Trophoblast cell (in vitro differentiated cells and primary cell): ENCODE results near the gene ASTN1.

Experiments
- DNase-seq, 2 donors: peaks; one replicate each; pipeline ENCODE4 v3.0.0-alpha.2; 2016
- H2AFZ ChIP-seq: 2 replicates; pipeline ENCODE4 v1.6.1; 2013; ENCODE audit warnings: low read length, moderate library complexity, mild to moderate bottlenecking; ENCODE audit not compliant: insufficient read depth, poor library complexity
- H2AK5ac ChIP-seq: 2 replicates; pipeline ENCODE4 v1.6.1; 2013; ENCODE audit warnings: mild to moderate bottlenecking, low read length
- H2BK120ac ChIP-seq: 2 replicates; pipeline ENCODE4 v1.6.1; 2013; ENCODE audit warnings: low read length, mild to moderate bottlenecking, moderate library complexity; ENCODE audit not compliant: insufficient read depth, poor library complexity
- H2BK12ac ChIP-seq: 2 replicates; pipeline ENCODE4 v1.6.1; 2013; ENCODE audit warnings: mild to moderate bottlenecking, low read length, moderate library complexity
- H2BK5ac ChIP-seq: 2 replicates; pipeline ENCODE4 v1.6.1; 2013; ENCODE audit warnings: low read length, low read depth, moderate library complexity, mild to moderate bottlenecking; ENCODE audit not compliant: poor library complexity
- H3K14ac ChIP-seq: 2 replicates; pipeline ENCODE4 v1.6.1; 2013; ENCODE audit warnings: mild to moderate bottlenecking, low read length
- H3K18ac ChIP-seq: 2 replicates; pipeline ENCODE4 v1.6.1; 2013; ENCODE audit warnings: mild to moderate bottlenecking, low read length
- H3K23ac ChIP-seq: 2 replicates; pipeline ENCODE4 v1.6.1; 2013; ENCODE audit warnings: low read length
- H3K27ac ChIP-seq: 2 replicates; pipeline ENCODE4 v1.5.1; 2013; ENCODE audit warnings: low read depth, mild to moderate bottlenecking, inconsistent platforms, low read length, moderate library complexity
- H3K27me3 ChIP-seq: 2 replicates; pipeline ENCODE4 v1.6.1; 2013; ENCODE audit warnings: inconsistent platforms, mild to moderate bottlenecking, low read length, moderate library complexity; ENCODE audit not compliant: insufficient read depth
- H3K36me3 ChIP-seq, 2 experiments: 1 replicate in 1 of 2; 2 replicates in 1 of 2; pipeline ENCODE4 v1.6.1; 2013; ENCODE audit warnings: low read length in 2 of 2, mild to moderate bottlenecking in 2 of 2, moderate library complexity in 1 of 2; ENCODE audit not compliant: insufficient read depth in 2 of 2, control insufficient read depth in 1 of 2
- H3K4ac ChIP-seq: 2 replicates; pipeline ENCODE4 v1.6.1; 2013; ENCODE audit warnings: low read depth, mild to moderate bottlenecking, low read length, moderate library complexity
- H3K4me1 ChIP-seq, 2 experiments: 1 replicate in 1 of 2; 2 replicates in 1 of 2; pipeline ENCODE4 v1.6.1; 2013; ENCODE audit warnings: low read length in 2 of 2, mild to moderate bottlenecking in 2 of 2, moderate library complexity in 1 of 2; ENCODE audit not compliant: insufficient read depth in 2 of 2, control insufficient read depth in 1 of 2
- H3K4me2 ChIP-seq: 2 replicates; pipeline ENCODE4 v1.6.1; 2013; ENCODE audit warnings: inconsistent platforms, mild to moderate bottlenecking, low read length, moderate library complexity
- H3K4me3 ChIP-seq: 2 replicates; pipeline ENCODE4 v1.5.1; 2013; ENCODE audit warnings: mild to moderate bottlenecking, low read depth, low read length, inconsistent platforms
- H3K79me1 ChIP-seq: one replicate; pipeline ENCODE4 v1.6.1; 2013; ENCODE audit warnings: low read length
- H3K79me2 ChIP-seq: 2 replicates; pipeline ENCODE4 v1.6.1; 2013; ENCODE audit warnings: low read length, mild to moderate bottlenecking; ENCODE audit not compliant: control insufficient read depth, insufficient read depth, poor library complexity
- H3K9ac ChIP-seq: 2 replicates; pipeline ENCODE4 v1.6.1; 2013; ENCODE audit warnings: mild to moderate bottlenecking, low read length
- H3K9me3 ChIP-seq: 2 replicates; pipeline ENCODE4 v1.6.1; 2013; ENCODE audit warnings: low read depth, mild to moderate bottlenecking, control low read depth, inconsistent platforms, low read length; ENCODE audit not compliant: insufficient read depth
- H4K12ac ChIP-seq: 2 replicates; pipeline ENCODE4 v1.6.1; 2013; ENCODE audit warnings: low read depth, mild to moderate bottlenecking, low read length, moderate library complexity
- H4K8ac ChIP-seq: 2 replicates; pipeline ENCODE4 v1.6.1; 2013; ENCODE audit warnings: low read depth, mild to moderate bottlenecking, low read length, moderate library complexity
- H4K91ac ChIP-seq: one replicate; pipeline ENCODE4 v1.6.1; 2013; ENCODE audit warnings: low read depth, mild to moderate bottlenecking, low read length, moderate library complexity
- WGBS: extraction: QIAGEN DNeasy Blood & Tissue Kit; methylation state at CpG from one replicate; pipeline ENCODE4 v1.1.7; 2013; ENCODE audit warnings: missing lambda C conversion rate; ENCODE audit not compliant: insufficient read length, insufficient coverage; ENCODE audit errors: extremely low coverage; 5-methylcytosine and 5-hydroxymethylcytosine counted together

The ASTN1 gene

DNA sequence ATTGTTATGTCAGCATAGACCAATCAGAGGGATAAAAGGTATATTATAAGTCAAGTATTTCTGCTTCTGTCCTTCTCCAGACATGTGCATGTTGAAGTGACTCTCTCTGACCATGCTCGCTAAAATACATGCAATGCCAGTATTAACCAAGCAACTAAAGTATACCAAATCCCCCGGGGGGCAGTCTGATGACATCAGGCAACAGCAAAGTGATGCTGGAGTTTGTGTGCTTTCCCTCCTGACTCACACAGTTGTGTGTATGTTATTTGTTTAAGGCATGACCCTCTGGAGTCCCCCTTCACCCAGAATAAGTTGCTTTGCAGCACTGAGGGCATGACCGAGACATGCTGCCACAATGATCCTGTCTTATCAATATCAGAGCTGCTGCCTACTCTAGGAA lies 8.4 kb upstream of the ASTN1 start:
- Histone ChIP-seq H3K79me2 (no peaks in the 10 kb centered on the region), H4K91ac (no peak overlapping the region), H2AFZ (no peak overlapping the region), H3K18ac (no peak overlapping the region), H2BK120ac (no peak overlapping the region), H3K9me3 (peaks cover 5% of the 10 kb centered on the region), H3K4me1 (peaks cover 0 to 4% of the 10 kb centered on the region in 2 experiments), H4K8ac (no peak overlapping the region), H3K79me1 (no peaks in the 10 kb centered on the region), H3K27me3 (peaks cover 35% of the 10 kb centered on the region), H3K14ac (no peak overlapping the region), H4K12ac (no peak overlapping the region), H3K4ac (no peak overlapping the region), H3K36me3 (no peaks in the 10 kb centered on the region), H2BK5ac (no peak overlapping the region), H3K4me2 (no peak overlapping the region), H2BK12ac (no peak overlapping the region), H3K4me3 (no peak overlapping the region), H2AK5ac (no peak overlapping the region), H3K9ac (no peak overlapping the region), H3K23ac (peak overlapping the region; percentile 76), H3K27ac (no peak overlapping the region)
- WGBS: no CpG with 5 or more reads among the region's 3 CpGs
- DNase-seq: no peak

DNA sequence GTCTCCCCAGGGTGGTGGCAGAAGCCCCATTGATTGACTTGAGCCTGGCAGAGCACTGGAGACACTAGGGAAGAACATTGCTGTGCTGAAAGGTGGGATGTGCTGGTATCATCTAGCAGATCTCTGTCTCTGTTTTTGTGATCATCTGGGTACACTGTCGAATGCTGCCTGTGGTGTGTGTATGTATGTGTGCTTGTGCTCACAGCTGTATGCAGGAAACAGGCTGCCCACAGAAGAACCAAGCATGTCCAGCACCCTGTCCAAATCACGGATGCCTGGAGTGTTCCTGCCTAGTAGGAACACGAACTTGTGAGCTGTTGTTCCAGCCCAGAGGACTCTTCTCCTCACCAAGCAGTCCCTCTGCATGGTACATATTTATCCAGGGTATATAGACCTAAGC lies 7.8 kb upstream of the ASTN1 start:
- Histone ChIP-seq H2BK12ac (no peak overlapping the region), H3K23ac (no peak overlapping the region), H3K9me3 (peaks cover 5% of the 10 kb centered on the region), H3K4me1 (peaks cover 0 to 4% of the 10 kb centered on the region in 2 experiments), H3K27ac (no peak overlapping the region), H3K4ac (no peak overlapping the region), H3K27me3 (peaks cover 34% of the 10 kb centered on the region), H2AK5ac (no peak overlapping the region), H2BK120ac (no peak overlapping the region), H3K4me2 (no peak overlapping the region), H2AFZ (no peak overlapping the region), H2BK5ac (no peak overlapping the region), H4K8ac (no peak overlapping the region), H3K9ac (no peak overlapping the region), H3K4me3 (no peak overlapping the region), H3K14ac (no peak overlapping the region), H3K79me1 (no peaks in the 10 kb centered on the region), H4K91ac (no peak overlapping the region), H4K12ac (no peak overlapping the region), H3K79me2 (no peaks in the 10 kb centered on the region), H3K36me3 (no peaks in the 10 kb centered on the region), H3K18ac (no peak overlapping the region)
- no peak for DNase-seq
- WGBS: no CpG with 5 or more reads among the region's 3 CpGs

DNA sequence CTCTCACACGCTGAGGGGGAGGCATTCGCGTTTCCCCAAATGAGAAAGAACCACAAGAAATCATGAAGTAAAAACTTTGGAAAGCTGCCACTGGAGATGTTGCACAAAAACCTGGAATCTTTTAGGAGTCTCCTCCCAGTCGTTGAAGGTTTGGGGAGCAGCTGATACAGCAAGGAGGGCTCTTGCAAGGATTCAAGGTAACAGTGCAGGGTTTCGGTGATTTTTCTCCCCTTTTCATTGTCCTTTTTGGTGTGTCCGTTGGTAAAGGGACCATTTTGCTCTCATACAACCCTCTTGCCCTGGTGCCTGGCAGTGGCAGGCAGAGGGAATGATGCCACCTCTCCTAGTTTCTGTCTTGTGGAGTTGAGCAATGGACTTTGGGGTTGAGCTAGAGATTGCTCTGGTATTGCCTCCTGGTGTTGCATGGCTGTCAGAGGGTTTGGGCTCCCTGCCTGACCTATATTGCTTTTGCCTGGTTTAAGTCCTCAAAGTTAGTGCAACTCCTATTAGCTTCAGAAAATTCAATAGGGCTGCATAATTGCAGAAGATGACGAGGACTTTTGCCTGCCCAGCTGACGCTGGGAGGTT lies 7.1 kb upstream of the ASTN1 start:
- Histone ChIP-seq H3K79me1 (no peaks in the 10 kb centered on the region), H4K8ac (no peak overlapping the region), H3K4me3 (no peak overlapping the region), H3K23ac (peak overlapping the region; percentile 45), H3K36me3 (no peaks in the 10 kb centered on the region), H3K4me2 (no peak overlapping the region), H2AK5ac (no peak overlapping the region), H3K18ac (no peak overlapping the region), H3K79me2 (no peaks in the 10 kb centered on the region), H2AFZ (no peak overlapping the region), H3K27me3 (peaks cover 34% of the 10 kb centered on the region), H2BK120ac (no peak overlapping the region), H4K91ac (no peak overlapping the region), H2BK5ac (no peak overlapping the region), H3K9me3 (peaks cover 5% of the 10 kb centered on the region), H3K14ac (no peak overlapping the region), H3K4me1 (peaks cover 0 to 4% of the 10 kb centered on the region in 2 experiments), H3K4ac (no peak overlapping the region), H3K9ac (no peak overlapping the region), H4K12ac (no peak overlapping the region), H3K27ac (no peak overlapping the region), H2BK12ac (no peak overlapping the region)
- DNase-seq: no peak
- WGBS: no CpG with 5 or more reads among the region's 8 CpGs

DNA sequence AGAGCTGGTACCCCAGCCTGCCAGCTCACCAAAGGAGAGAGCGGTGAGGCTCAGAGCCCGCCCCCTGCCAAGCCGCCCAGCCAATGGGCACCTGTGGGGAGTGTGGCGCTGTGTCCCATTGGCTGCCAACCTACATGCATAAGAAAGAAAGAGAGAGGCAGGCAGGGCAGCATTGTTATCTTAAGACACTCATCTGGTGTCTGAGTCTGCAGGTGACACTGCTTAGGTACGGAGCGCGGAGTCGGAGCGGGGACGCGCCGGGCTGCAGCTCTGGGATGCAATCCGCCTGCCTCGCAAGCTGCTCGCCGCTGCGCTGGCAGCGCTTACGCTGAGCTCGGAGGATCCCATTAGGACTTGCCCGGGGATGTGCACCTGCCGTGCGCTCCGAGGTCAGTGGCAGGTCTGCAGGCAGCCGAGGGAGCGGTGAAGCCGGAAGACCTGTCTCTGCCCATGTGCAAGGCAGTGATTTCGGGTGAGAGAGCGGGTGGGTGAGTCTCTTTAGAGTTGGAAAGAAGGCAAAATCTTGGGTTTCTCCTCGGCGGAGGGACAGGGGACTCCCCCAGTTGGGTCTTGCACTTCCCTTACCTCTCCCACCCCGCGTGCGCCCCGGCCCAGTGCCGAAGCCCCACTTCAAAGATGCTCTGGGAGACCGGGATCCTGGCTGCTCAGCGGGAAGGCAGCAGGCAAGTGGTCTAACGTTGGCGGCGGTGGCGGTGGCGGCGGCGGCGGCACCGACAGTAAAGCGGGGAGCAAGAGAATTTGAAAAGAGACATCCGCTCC lies 6.4 kb upstream of the ASTN1 start, which contains the start of gene BRINP2:
BRINP2 (plus strand) TSS at position 203 of the 780 bp plus-strand sequence. CDS start 58,919 bp downstream, outside the sequence.
- Histone ChIP-seq H3K14ac (no peak within 1 kb of the TSS), H4K91ac (no peak within 1 kb of the TSS), H3K9ac (no peak within 1 kb of the TSS), H2AFZ (no peak within 1 kb of the TSS), H2AK5ac (no peak within 1 kb of the TSS), H3K79me2 (no peaks in the 10 kb centered on the region), H3K23ac (peak within 1 kb of the TSS; percentile 45), H3K4me3 (no peak within 1 kb of the TSS), H3K4me2 (peak within 1 kb of the TSS; percentile 8), H3K36me3 (no peaks in the 10 kb centered on the region), H3K4ac (no peak within 1 kb of the TSS), H4K8ac (no peak within 1 kb of the TSS), H3K4me1 (peaks cover 0 to 4% of the 10 kb centered on the region in 2 experiments), H3K18ac (no peak within 1 kb of the TSS), H3K79me1 (no peaks in the 10 kb centered on the region), H3K9me3 (peaks cover 5% of the 10 kb centered on the region), H2BK5ac (no peak within 1 kb of the TSS), H2BK120ac (no peak within 1 kb of the TSS), H3K27ac (no peak within 1 kb of the TSS), H3K27me3 (peaks cover 34% of the 10 kb centered on the region), H2BK12ac (no peak within 1 kb of the TSS), H4K12ac (no peak within 1 kb of the TSS)
- peak in 1 of 2 donors; percentile 5 for DNase-seq
- WGBS: no CpG with 5 or more reads among the region's 49 CpGs
